Measurements from ENCODE around the gene TIMM13. TPM values are rescaled to one million over a fixed set of nuclear protein-coding genes. Genes with fewer than 3 reads are reported as not detected.

The TIMM13 gene
- total and polyA plus RNA-seq, 4 donors: 27.8 to 41.9 (median 37.2) TPM

DNA sequence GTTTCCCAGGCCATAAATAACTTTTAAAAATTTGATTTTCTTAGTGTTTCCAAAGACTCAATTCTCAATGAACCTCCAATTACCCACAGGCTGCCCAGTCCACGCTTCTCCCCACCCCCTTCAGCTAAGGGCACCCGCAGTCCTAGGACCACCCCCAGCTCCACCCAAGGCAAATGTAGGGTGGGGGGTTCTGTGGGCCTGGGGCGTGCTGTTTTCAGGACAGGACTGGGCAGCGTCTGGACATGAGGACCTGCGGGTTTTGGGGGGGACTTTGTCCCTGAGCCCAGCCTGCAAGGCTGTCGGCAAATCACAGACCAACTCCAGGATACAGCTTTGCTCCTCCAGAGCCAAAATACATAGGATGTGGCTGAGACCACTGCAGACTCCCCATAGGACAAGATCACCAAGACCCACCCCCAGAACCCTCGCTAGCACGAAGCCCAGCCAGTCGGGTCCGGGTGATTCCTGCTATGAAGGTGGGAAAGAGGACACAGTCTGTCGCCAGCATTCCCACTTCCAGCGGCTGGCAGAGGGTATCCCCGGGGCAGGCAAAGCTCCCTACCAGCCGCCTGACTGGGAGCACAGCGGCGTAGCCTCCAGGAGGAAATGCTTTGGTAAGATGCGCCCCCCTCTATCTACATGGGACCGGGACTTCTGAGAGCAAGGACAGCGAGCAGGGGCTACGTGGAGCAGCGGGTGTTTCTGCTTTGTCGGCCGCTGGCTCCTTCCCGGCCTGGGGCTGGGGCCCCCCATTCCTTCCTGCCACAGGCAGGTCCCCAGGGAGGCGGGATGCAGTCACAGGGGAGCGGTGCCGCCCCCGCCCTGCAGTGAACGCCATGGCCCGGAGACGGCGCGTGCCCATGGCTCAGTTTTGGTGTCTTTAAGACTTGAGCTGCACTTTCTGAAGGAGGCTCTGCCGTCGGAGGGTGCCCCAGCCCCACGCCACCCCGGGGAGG, 1.6 kb upstream of the TIMM13 start:
- no peak for DNase-seq
- intact Hi-C loops (cut with DNase I): loop anchor here in 1 of 2 donors (5.0 kb wide), 1 partner anchor 183 kb away; no protein-coding TSS in a partner anchor
- no peak overlapping the region for H3K27ac ChIP-seq (ENCODE audit: low read depth in 1 of 2, low read length in 2 of 2)
- no peaks in the 10 kb centered on the region for H3K9me3 ChIP-seq (ENCODE audit: control insufficient read depth, low read length)
- H3K4me3 ChIP-seq (ENCODE audit: low read length in 2 of 2): no peak overlapping the region
- H3K36me3 ChIP-seq (ENCODE audit: control insufficient read depth in 1 of 2, insufficient read depth in 2 of 2, low read length in 1 of 2): no peaks in the 10 kb centered on the region
- no peaks in the 10 kb centered on the region for H3K4me1 ChIP-seq (ENCODE audit: control insufficient read depth in 1 of 2, insufficient read depth in 2 of 2, low read length in 2 of 2)
- no peak for ATAC-seq (ENCODE audit: low FRiP score)
- 58 to 68% methylated on average over 37 of the region's 37 CpGs for WGBS, 2 donors
- H3K27me3 ChIP-seq (ENCODE audit: control insufficient read depth in 1 of 2, insufficient read depth in 2 of 2, low read length in 1 of 2): no peaks in the 10 kb centered on the region

- Histone ChIP-seq H3K9me3 (ENCODE audit: control insufficient read depth, low read length) (no peaks in the 10 kb centered on the region), H3K27ac (ENCODE audit: low read depth in 1 of 2, low read length in 2 of 2) (peak overlapping the region in 1 of 2 donors; percentile 55), H3K4me3 (ENCODE audit: low read length in 2 of 2) (no peak overlapping the region), H3K36me3 (ENCODE audit: control insufficient read depth in 1 of 2, insufficient read depth in 2 of 2, low read length in 1 of 2) (no peaks in the 10 kb centered on the region), H3K27me3 (ENCODE audit: control insufficient read depth in 1 of 2, insufficient read depth in 2 of 2, low read length in 1 of 2) (no peaks in the 10 kb centered on the region), H3K4me1 (ENCODE audit: control insufficient read depth in 1 of 2, insufficient read depth in 2 of 2, low read length in 2 of 2) (no peaks in the 10 kb centered on the region)
- ATAC-seq (ENCODE audit: low FRiP score) (no peak), DNase-seq (no peak)
- 14 to 24% methylated on average over 25 of the region's 25 CpGs for WGBS, 2 donors
- intact Hi-C loops (cut with DNase I): loop anchor here in 1 of 2 donors (5.0 kb wide), 1 partner anchor 184 kb away; no protein-coding TSS in a partner anchor
Observed at GRCh38 chr19:2428321-2428690, 920 bp upstream of the TIMM13 start.

DNA sequence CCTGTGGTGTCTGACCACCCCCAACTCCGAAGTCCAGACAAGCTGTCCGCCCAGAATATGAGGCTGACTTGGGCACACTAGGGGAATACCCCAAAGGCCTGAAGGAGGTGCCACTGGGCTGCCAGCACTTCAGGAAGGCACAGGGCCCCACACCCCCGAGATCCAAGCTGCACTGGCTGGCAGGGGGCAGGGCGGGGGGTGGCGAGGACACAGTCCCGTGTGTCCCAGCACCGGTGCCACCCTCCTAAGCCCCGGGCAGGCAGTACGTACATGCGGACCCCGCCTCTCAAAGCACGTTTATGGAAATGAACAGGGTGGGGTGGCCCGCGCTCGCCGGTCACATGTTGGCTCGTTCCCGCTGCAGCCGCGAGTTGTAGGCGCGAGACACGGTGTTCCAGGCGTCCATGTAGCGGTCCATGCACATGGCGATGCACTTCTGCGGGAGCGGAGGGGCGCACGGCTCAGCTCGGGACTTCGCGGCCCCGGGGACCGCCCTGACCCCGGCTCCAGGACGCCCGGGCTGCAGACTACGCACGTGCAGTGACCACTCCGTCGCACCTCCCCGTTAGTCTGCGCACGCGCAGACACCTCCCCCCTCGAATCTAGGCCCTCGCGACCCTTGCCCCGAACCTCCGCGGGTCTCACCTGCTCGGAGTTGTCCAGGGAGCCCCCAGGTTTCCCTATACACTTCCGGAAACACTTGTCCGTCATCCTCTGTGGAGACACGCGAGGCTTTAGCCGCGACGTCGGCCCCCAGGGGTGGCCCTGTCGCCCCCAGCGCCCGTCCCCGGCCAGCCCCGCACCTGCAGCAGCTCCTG, 566 bp downstream of the TIMM13 start:
- DNase-seq (no peak), ATAC-seq (ENCODE audit: low FRiP score) (no peak)
- intact Hi-C loops (cut with DNase I): loop anchor here in 1 of 2 donors (5.0 kb wide), 1 partner anchor 185 kb away; no protein-coding TSS in a partner anchor
- Histone ChIP-seq H3K4me3 (ENCODE audit: low read length in 2 of 2) (peak overlapping the region; percentile 45 to 76), H3K4me1 (ENCODE audit: control insufficient read depth in 1 of 2, insufficient read depth in 2 of 2, low read length in 2 of 2) (no peaks in the 10 kb centered on the region), H3K27ac (ENCODE audit: low read depth in 1 of 2, low read length in 2 of 2) (no peak overlapping the region), H3K9me3 (ENCODE audit: control insufficient read depth, low read length) (no peaks in the 10 kb centered on the region), H3K36me3 (ENCODE audit: control insufficient read depth in 1 of 2, insufficient read depth in 2 of 2, low read length in 1 of 2) (no peaks in the 10 kb centered on the region), H3K27me3 (ENCODE audit: control insufficient read depth in 1 of 2, insufficient read depth in 2 of 2, low read length in 1 of 2) (no peaks in the 10 kb centered on the region)
- 5 to 8% methylated on average over 63 to 66 of the region's 66 CpGs for WGBS, 2 donors

- Histone ChIP-seq H3K4me1 (ENCODE audit: control insufficient read depth in 1 of 2, insufficient read depth in 2 of 2, low read length in 2 of 2) (no peaks in the 10 kb centered on the region), H3K4me3 (ENCODE audit: low read length in 2 of 2) (no peak overlapping the region), H3K9me3 (ENCODE audit: control insufficient read depth, low read length) (no peaks in the 10 kb centered on the region), H3K36me3 (ENCODE audit: control insufficient read depth in 1 of 2, insufficient read depth in 2 of 2, low read length in 1 of 2) (no peaks in the 10 kb centered on the region), H3K27ac (ENCODE audit: low read depth in 1 of 2, low read length in 2 of 2) (no peak overlapping the region), H3K27me3 (ENCODE audit: control insufficient read depth in 1 of 2, insufficient read depth in 2 of 2, low read length in 1 of 2) (no peaks in the 10 kb centered on the region)
- WGBS, 2 donors: 68% methylated on average over 29 of the region's 29 CpGs
- DNase-seq (no peak), ATAC-seq (ENCODE audit: low FRiP score) (no peak)
- intact Hi-C loops (cut with DNase I): loop anchor here in 1 of 2 donors (5.0 kb wide), 1 partner anchor 186 kb away; no protein-coding TSS in a partner anchor
Observed at GRCh38 chr19:2425622-2426581, 1.5 kb downstream of the TIMM13 start.

DNA sequence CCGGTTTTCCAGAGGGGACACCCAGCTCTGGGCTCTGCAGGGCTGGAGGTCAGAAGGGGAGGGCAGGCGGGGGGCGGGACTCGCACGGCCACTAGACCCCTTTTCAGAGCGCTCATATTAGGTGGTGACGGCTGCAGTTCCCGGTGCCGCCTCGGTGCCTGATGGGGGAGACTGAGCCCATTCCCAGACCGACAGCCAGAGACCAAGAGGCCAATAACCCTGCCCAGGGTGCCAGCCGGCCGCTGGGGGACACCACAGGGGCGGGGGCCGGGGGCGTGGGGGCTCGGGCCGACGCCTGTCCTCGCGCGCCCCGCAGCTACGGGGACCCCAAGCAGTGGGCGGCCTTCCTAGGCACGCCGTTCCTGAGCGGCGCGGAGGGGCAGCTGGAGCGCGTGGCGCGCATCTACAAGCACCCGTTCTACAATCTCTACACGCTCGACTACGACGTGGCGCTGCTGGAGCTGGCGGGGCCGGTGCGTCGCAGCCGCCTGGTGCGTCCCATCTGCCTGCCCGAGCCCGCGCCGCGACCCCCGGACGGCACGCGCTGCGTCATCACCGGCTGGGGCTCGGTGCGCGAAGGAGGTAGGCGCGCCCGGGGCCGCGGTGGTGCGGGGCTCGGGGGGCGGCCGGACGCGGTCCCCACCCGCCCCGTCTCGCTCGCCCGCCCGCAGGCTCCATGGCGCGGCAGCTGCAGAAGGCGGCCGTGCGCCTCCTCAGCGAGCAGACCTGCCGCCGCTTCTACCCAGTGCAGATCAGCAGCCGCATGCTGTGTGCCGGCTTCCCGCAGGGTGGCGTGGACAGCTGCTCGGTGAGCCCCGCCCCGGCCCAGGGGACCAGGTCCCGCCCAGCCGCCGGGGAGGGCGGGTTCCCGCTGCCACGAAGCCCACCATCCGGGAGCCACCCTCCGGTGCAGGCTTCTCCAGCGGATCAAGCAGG, 2.4 kb downstream of the TIMM13 start:
- Histone ChIP-seq H3K4me1 (ENCODE audit: control insufficient read depth in 1 of 2, insufficient read depth in 2 of 2, low read length in 2 of 2) (no peaks in the 10 kb centered on the region), H3K36me3 (ENCODE audit: control insufficient read depth in 1 of 2, insufficient read depth in 2 of 2, low read length in 1 of 2) (no peaks in the 10 kb centered on the region), H3K27me3 (ENCODE audit: control insufficient read depth in 1 of 2, insufficient read depth in 2 of 2, low read length in 1 of 2) (no peaks in the 10 kb centered on the region), H3K27ac (ENCODE audit: low read depth in 1 of 2, low read length in 2 of 2) (no peak overlapping the region), H3K9me3 (ENCODE audit: control insufficient read depth, low read length) (no peaks in the 10 kb centered on the region), H3K4me3 (ENCODE audit: low read length in 2 of 2) (no peak overlapping the region)
- DNase-seq (peak in 1 of 2 donors; percentile 82), ATAC-seq (ENCODE audit: low FRiP score) (no peak)
- intact Hi-C loops (cut with DNase I): loop anchor here in 1 of 2 donors (5.0 kb wide), 1 partner anchor 187 kb away; no protein-coding TSS in a partner anchor
- WGBS, 2 donors: 27 to 33% methylated on average over 86 to 101 of the region's 101 CpGs

DNA sequence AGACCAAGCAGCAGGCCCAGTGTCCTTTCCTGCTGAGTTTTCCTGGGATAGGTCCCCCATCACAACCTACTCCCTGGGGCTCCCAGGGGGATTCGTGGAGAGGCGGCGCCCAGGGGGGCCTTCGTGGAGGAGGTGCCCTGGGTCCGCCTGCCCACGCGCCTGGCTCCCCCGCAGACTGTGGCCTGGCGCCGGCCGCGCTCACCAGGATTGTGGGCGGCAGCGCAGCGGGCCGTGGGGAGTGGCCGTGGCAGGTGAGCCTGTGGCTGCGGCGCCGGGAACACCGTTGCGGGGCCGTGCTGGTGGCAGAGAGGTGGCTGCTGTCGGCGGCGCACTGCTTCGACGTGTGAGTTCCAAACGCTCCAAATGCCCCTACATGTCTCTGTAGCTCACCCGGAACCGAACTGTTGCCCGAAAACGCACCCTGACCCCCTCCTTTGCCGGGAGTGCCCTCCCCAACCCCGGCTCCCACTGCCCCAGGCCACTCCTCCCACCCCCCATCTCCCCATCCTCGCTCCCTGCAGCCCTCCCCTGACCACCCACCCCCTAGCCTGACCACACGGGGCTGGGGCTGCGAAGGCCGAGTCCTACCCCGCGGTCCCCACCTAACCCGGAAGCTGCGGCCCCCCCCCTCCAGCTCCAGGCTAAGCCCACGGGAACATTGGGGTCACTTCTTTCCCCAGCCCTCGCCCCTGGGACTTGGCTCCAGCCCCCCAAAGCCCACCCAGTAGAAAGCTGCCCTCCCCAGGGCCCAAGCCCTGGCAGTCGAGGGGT, 3.3 kb downstream of the TIMM13 start:
- 88 to 89% methylated on average over 44 to 46 of the region's 46 CpGs for WGBS, 2 donors
- H3K27me3 ChIP-seq (ENCODE audit: control insufficient read depth in 1 of 2, insufficient read depth in 2 of 2, low read length in 1 of 2): no peaks in the 10 kb centered on the region
- no peak overlapping the region for H3K27ac ChIP-seq (ENCODE audit: low read depth in 1 of 2, low read length in 2 of 2)
- intact Hi-C loops (cut with DNase I): no loop called here
- H3K9me3 ChIP-seq (ENCODE audit: control insufficient read depth, low read length): no peaks in the 10 kb centered on the region
- no peaks in the 10 kb centered on the region for H3K36me3 ChIP-seq (ENCODE audit: control insufficient read depth in 1 of 2, insufficient read depth in 2 of 2, low read length in 1 of 2)
- H3K4me1 ChIP-seq (ENCODE audit: control insufficient read depth in 1 of 2, insufficient read depth in 2 of 2, low read length in 2 of 2): no peaks in the 10 kb centered on the region
- H3K4me3 ChIP-seq (ENCODE audit: low read length in 2 of 2): no peak overlapping the region
- ATAC-seq (ENCODE audit: low FRiP score): no peak
- no peak for DNase-seq
